ENCODE results near the gene DELE1.

Gene DELE1

GRCh38 chr5:141949511-141949910, 25.8 kb downstream of the DELE1 start:
- H3K4me3 Mint-ChIP-seq = no peak overlapping the region

GRCh38 chr5:141950207-141951005, 26.7 kb downstream of the DELE1 start:
- Mint-ChIP-seq H3K9me3 (no peaks in the 10 kb centered on the region), H3K27me3 (peaks cover 0 to 11% of the 10 kb centered on the region in 2 donors), H3K36me3 (peaks cover 10 to 20% of the 10 kb centered on the region in 2 donors), H3K27ac (no peak overlapping the region), H3K4me3 (no peak overlapping the region), H3K4me1 (peaks cover 4 to 7% of the 10 kb centered on the region in 2 donors)
- ATAC-seq (replicated peaks) = no peak
- no peak for DNase-seq

More at GRCh38 chr5:141949511-141949910, 25.8 kb downstream of the DELE1 start:
- ATAC-seq (replicated peaks) (no peak), DNase-seq (no peak)
- H3K27me3 Mint-ChIP-seq = peaks cover 0 to 11% of the 10 kb centered on the region in 2 donors
- H3K36me3 Mint-ChIP-seq = peaks cover 10 to 20% of the 10 kb centered on the region in 2 donors
- H3K4me1 Mint-ChIP-seq = peaks cover 4 to 7% of the 10 kb centered on the region in 2 donors
- H3K9me3 Mint-ChIP-seq = no peaks in the 10 kb centered on the region
- no peak overlapping the region for H3K27ac Mint-ChIP-seq

GRCh38 chr5:141951332-141951781, 27.7 kb downstream of the DELE1 start:
- peak overlapping the region in 1 of 2 donors; percentile 22 for H3K4me3 Mint-ChIP-seq
- peaks cover 0 to 11% of the 10 kb centered on the region in 2 donors for H3K27me3 Mint-ChIP-seq
- ATAC-seq (replicated peaks) = peak; percentile 79 to 91
- no peak overlapping the region for H3K27ac Mint-ChIP-seq
- no peak for DNase-seq
- H3K4me1 Mint-ChIP-seq = peaks cover 4 to 7% of the 10 kb centered on the region in 2 donors
- no peaks in the 10 kb centered on the region for H3K9me3 Mint-ChIP-seq
- H3K36me3 Mint-ChIP-seq = peaks cover 10 to 22% of the 10 kb centered on the region in 2 donors

- no peak for DNase-seq
- H3K4me1 Mint-ChIP-seq = peaks cover 4 to 7% of the 10 kb centered on the region in 2 donors
- H3K9me3 Mint-ChIP-seq = no peaks in the 10 kb centered on the region
- peak overlapping the region; percentile 43 for H3K27ac Mint-ChIP-seq
- H3K27me3 Mint-ChIP-seq = peaks cover 0 to 11% of the 10 kb centered on the region in 2 donors
- H3K4me3 Mint-ChIP-seq = no peak overlapping the region
- ATAC-seq (replicated peaks) = no peak
- H3K36me3 Mint-ChIP-seq = peaks cover 10 to 22% of the 10 kb centered on the region in 2 donors
Measured at GRCh38 chr5:141952020-141952419, 28.3 kb downstream of the DELE1 start.

- DNase-seq (no peak), ATAC-seq (replicated peaks) (no peak)
- peaks cover 4 to 11% of the 10 kb centered on the region in 2 donors for H3K27me3 Mint-ChIP-seq
- peaks cover 9 to 16% of the 10 kb centered on the region in 2 donors for H3K4me1 Mint-ChIP-seq
- no peaks in the 10 kb centered on the region for H3K9me3 Mint-ChIP-seq
- no peak overlapping the region for H3K4me3 Mint-ChIP-seq
- H3K36me3 Mint-ChIP-seq = peaks cover 13 to 20% of the 10 kb centered on the region in 2 donors
- H3K27ac Mint-ChIP-seq = no peak overlapping the region
Measured at GRCh38 chr5:141954194-141954593, 30.5 kb downstream of the DELE1 start.

GRCh38 chr5:141957367-141957996, 33.8 kb downstream of the DELE1 start:
- no peak for ATAC-seq (replicated peaks)
- Mint-ChIP-seq H3K27ac (no peak overlapping the region), H3K4me3 (no peak overlapping the region), H3K36me3 (peaks cover 7 to 9% of the 10 kb centered on the region in 2 donors), H3K27me3 (peaks cover 1 to 11% of the 10 kb centered on the region in 2 donors), H3K4me1 (peaks cover 17 to 25% of the 10 kb centered on the region in 2 donors), H3K9me3 (no peaks in the 10 kb centered on the region)
- no peak for DNase-seq

GRCh38 chr5:141958113-141958512, 34.4 kb downstream of the DELE1 start, which contains the start of gene PCDH12:
PCDH12 (minus strand) TSS chr5:141958202; CDS start chr5:141957851, 351 bp downstream.
- Mint-ChIP-seq H3K4me1 (peaks cover 17 to 25% of the 10 kb centered on the region in 2 donors), H3K36me3 (peaks cover 5 to 7% of the 10 kb centered on the region in 2 donors), H3K27ac (peak within 1 kb of the TSS; percentile 40), H3K4me3 (no peak within 1 kb of the TSS), H3K27me3 (peaks cover 0 to 11% of the 10 kb centered on the region in 2 donors), H3K9me3 (no peaks in the 10 kb centered on the region)
- no peak for DNase-seq
- ATAC-seq (replicated peaks) = no peak

GRCh38 chr5:141958546-141959172, 35.0 kb downstream of the DELE1 start:
- ATAC-seq (replicated peaks) = no peak
- peaks cover 17 to 25% of the 10 kb centered on the region in 2 donors for H3K4me1 Mint-ChIP-seq

GRCh38 chr5:141960018-141960417, 36.3 kb downstream of the DELE1 start:
- Mint-ChIP-seq H3K36me3 (peaks cover 3 to 7% of the 10 kb centered on the region in 2 donors), H3K4me3 (no peak overlapping the region), H3K9me3 (no peaks in the 10 kb centered on the region), H3K27ac (peak overlapping the region; percentile 33), H3K4me1 (peaks cover 17 to 25% of the 10 kb centered on the region in 2 donors), H3K27me3 (peaks cover 0 to 11% of the 10 kb centered on the region in 2 donors)
- ATAC-seq (replicated peaks) (no peak), DNase-seq (no peak)

More at GRCh38 chr5:141958546-141959172, 35.0 kb downstream of the DELE1 start:
- DNase-seq = no peak
- no peak overlapping the region for H3K27ac Mint-ChIP-seq
- no peak overlapping the region for H3K4me3 Mint-ChIP-seq
- H3K27me3 Mint-ChIP-seq = peaks cover 0 to 11% of the 10 kb centered on the region in 2 donors
- peaks cover 3 to 7% of the 10 kb centered on the region in 2 donors for H3K36me3 Mint-ChIP-seq
- no peaks in the 10 kb centered on the region for H3K9me3 Mint-ChIP-seq

- peak; percentile 97 to 98 for ATAC-seq (replicated peaks)
- peak; percentile 79 for DNase-seq
- H3K27me3 Mint-ChIP-seq = peaks cover 0 to 11% of the 10 kb centered on the region in 2 donors
- peaks cover 2 to 7% of the 10 kb centered on the region in 2 donors for H3K36me3 Mint-ChIP-seq
- H3K27ac Mint-ChIP-seq = no peak overlapping the region
- no peak overlapping the region for H3K4me3 Mint-ChIP-seq
- H3K4me1 Mint-ChIP-seq = peaks cover 20 to 25% of the 10 kb centered on the region in 2 donors
- no peaks in the 10 kb centered on the region for H3K9me3 Mint-ChIP-seq
Measured at GRCh38 chr5:141960449-141961323, 37.0 kb downstream of the DELE1 start.

GRCh38 chr5:141961466-141961865, 37.8 kb downstream of the DELE1 start:
- no peaks in the 10 kb centered on the region for H3K9me3 Mint-ChIP-seq

GRCh38 chr5:141963701-141964100, 40.0 kb downstream of the DELE1 start:
- peaks cover 27 to 37% of the 10 kb centered on the region in 2 donors for H3K4me1 Mint-ChIP-seq
- no peak overlapping the region for H3K27ac Mint-ChIP-seq
- H3K4me3 Mint-ChIP-seq = no peak overlapping the region
- H3K9me3 Mint-ChIP-seq = no peaks in the 10 kb centered on the region
- no peak for DNase-seq
- H3K36me3 Mint-ChIP-seq = peaks cover 2 to 3% of the 10 kb centered on the region in 2 donors
- H3K27me3 Mint-ChIP-seq = peaks cover 0 to 6% of the 10 kb centered on the region in 2 donors
- ATAC-seq (replicated peaks) = no peak

More at GRCh38 chr5:141961466-141961865, 37.8 kb downstream of the DELE1 start:
- no peak overlapping the region for H3K4me3 Mint-ChIP-seq
- DNase-seq = no peak
- H3K27ac Mint-ChIP-seq = no peak overlapping the region
- peaks cover 2 to 7% of the 10 kb centered on the region in 2 donors for H3K36me3 Mint-ChIP-seq
- no peak for ATAC-seq (replicated peaks)
- H3K27me3 Mint-ChIP-seq = peaks cover 0 to 11% of the 10 kb centered on the region in 2 donors
- H3K4me1 Mint-ChIP-seq = peaks cover 20 to 26% of the 10 kb centered on the region in 2 donors

GRCh38 chr5:141965071-141965470, 41.4 kb downstream of the DELE1 start:
- H3K4me3 Mint-ChIP-seq = no peak overlapping the region
- H3K4me1 Mint-ChIP-seq = peaks cover 26 to 45% of the 10 kb centered on the region in 2 donors
- no peak for ATAC-seq (replicated peaks)
- no peaks in the 10 kb centered on the region for H3K27me3 Mint-ChIP-seq
- DNase-seq = no peak
- H3K9me3 Mint-ChIP-seq = no peaks in the 10 kb centered on the region
- H3K27ac Mint-ChIP-seq = no peak overlapping the region
- peaks cover 0 to 3% of the 10 kb centered on the region in 2 donors for H3K36me3 Mint-ChIP-seq
